Panc1 (cell line): ENCODE measurements around the gene RASGRF2. TPM values are rescaled to one million over a fixed set of nuclear protein-coding genes. Genes with fewer than 3 reads are reported as not detected.

ENCODE experiments used
- ATAC-seq: fragments of 200-7000 bp; cut with Tn5 transposase; 2 replicates; pipeline ENCODE4 v1.9.1; 2020; ENCODE audit warnings: mild to moderate bottlenecking, moderate library complexity
- BruUV-seq: library from RNA; stranded (reverse); fragments of 400-500 nt; replicated peaks from 2 replicates; lab custom pipeline; 2021; lab: Mats Ljungman, UMichigan
- CTCF ChIA-PET: fragments of 300-600 bp; sonication (Branson Sonifier 250); formaldehyde crosslinking; loops from one replicate; lab custom pipeline; 2022; ENCODE audit warnings: antibody characterized with exemption; lab: Charles Lee
- POLR2A ChIA-PET: fragments of 300-600 bp; sonication (Branson Sonifier 250); formaldehyde crosslinking; loops from one replicate; lab custom pipeline; 2022; ENCODE audit warnings: antibody characterized with exemption; lab: Charles Lee
- DNase-seq: peaks from one replicate; pipeline ENCODE4 v3.0.0-alpha.2; 2010; ENCODE audit warnings: low read depth, low spot score
- H3K27ac ChIP-seq: 2 replicates; pipeline ENCODE4 v1.5.1; 2011; ENCODE audit warnings: mild to moderate bottlenecking, low read length, inconsistent platforms
- H3K27me3 ChIP-seq: fragments of 200-500 bp; sonication (Bioruptor generic); 2 replicates; pipeline ENCODE4 v1.6.0; 2014; ENCODE audit warnings: low read length, inconsistent platforms; ENCODE audit not compliant: control insufficient read depth, insufficient read depth
- H3K36me3 ChIP-seq: fragments of 200-500 bp; sonication (Bioruptor generic); 2 replicates; pipeline ENCODE4 v1.5.1; 2014; ENCODE audit warnings: inconsistent platforms, mild to moderate bottlenecking, low read length, moderate library complexity; ENCODE audit not compliant: control insufficient read depth, insufficient read depth
- H3K4me1 ChIP-seq: 2 replicates; pipeline ENCODE4 v1.5.1; 2011; ENCODE audit warnings: inconsistent platforms, mild to moderate bottlenecking, low read length, moderate library complexity; ENCODE audit not compliant: control insufficient read depth, insufficient read depth
- H3K4me3 ChIP-seq, 2 experiments: 2 replicates each; pipeline ENCODE4 v1.5.1; 2011 to 2012; ENCODE audit warnings: low read depth in 2 of 2, low read length in 2 of 2, mild to moderate bottlenecking in 2 of 2, inconsistent platforms in 1 of 2, moderate library complexity in 1 of 2
- H3K9me3 ChIP-seq: fragments of 200-500 bp; sonication (Bioruptor generic); 2 replicates; pipeline ENCODE4 v1.5.1; 2014; ENCODE audit warnings: low read depth, mild to moderate bottlenecking, inconsistent platforms, low read length, moderate library complexity; ENCODE audit not compliant: control insufficient read depth, insufficient read depth
- CTCF ChIP-seq: fragments of 450-650 bp; IDR thresholded peaks from 2 replicates; pipeline ENCODE4 v1.5.1; 2017; ENCODE audit warnings: mild to moderate bottlenecking
- POLR2AphosphoS5 ChIP-seq: IDR thresholded peaks from 2 replicates; pipeline ENCODE4 v1.6.1; 2012; ENCODE audit warnings: mild to moderate bottlenecking, low read depth, low read length, moderate library complexity
- REST ChIP-seq, 2 experiments: IDR thresholded peaks; 2 replicates each; pipeline ENCODE4 v1.6.1; 2011 to 2012; ENCODE audit warnings: low read depth in 2 of 2, control low read depth in 1 of 2, low read length in 1 of 2, mild to moderate bottlenecking in 1 of 2, moderate library complexity in 1 of 2; ENCODE audit not compliant: insufficient read depth in 1 of 2
- SIN3A ChIP-seq: IDR thresholded peaks from 2 replicates; pipeline ENCODE4 v1.6.1; 2012; ENCODE audit warnings: low read depth, mild to moderate bottlenecking, low read length, moderate library complexity, borderline replicate concordance; ENCODE audit not compliant: insufficient read depth
- TCF7L2 ChIP-seq: IDR thresholded peaks from 2 replicates; pipeline ENCODE4 v1.6.1; 2011; ENCODE audit warnings: mild to moderate bottlenecking, low read depth, low read length, inconsistent platforms
- in situ Hi-C: cut with HindIII; loops from 2 replicates; pipeline ENCODE4 v1.10.0; 2016; ENCODE audit warnings: low sequenced_read_pairs, low pct_unique_long_range_greater_than_20kb
- intact Hi-C: fragments of 100-400 bp; cut with micrococcal nuclease; formaldehyde crosslinking; loops from one replicate; pipeline ENCODE4 v1.10.0; 2022; ENCODE audit not compliant: unreplicated experiment
- total RNA-seq: library from RNA; stranded (reverse); gene quantifications from one replicate; pipeline ENCODE4 v1.2.1, GENCODE V29; 2021; ENCODE audit not compliant: unreplicated experiment

The RASGRF2 gene
- total RNA-seq, 1 experiment from 2014 or later = 4.7 TPM

GRCh38 chr5:81192373-81192750 lies 232.2 kb downstream of the RASGRF2 start:
- DNase-seq = no peak
- H3K9me3 ChIP-seq = no peaks in the 10 kb centered on the region
- H3K36me3 ChIP-seq = no peaks in the 10 kb centered on the region
- TF ChIP-seq SIN3A (no peak), POLR2AphosphoS5 (no peak), CTCF (peak; percentile 55), REST (IDR thresholded peaks at IDR 0.05; ENCODE audit: insufficient read depth in 1 of 2, low read depth in 2 of 2, low read length in 1 of 2) (no peak), TCF7L2 (no peak)
- H3K27me3 ChIP-seq = no peaks in the 10 kb centered on the region
- in situ Hi-C loops (no loop called here), intact Hi-C loops (loop anchor here (10.0 kb wide), 1 partner anchor 508 kb away; no protein-coding TSS in a partner anchor)
- BruUV-seq = no TSS peak
- CTCF ChIA-PET = no interaction called here
- no peak for ATAC-seq
- H3K4me1 ChIP-seq = 0 out of 2 replicates have a peak, but pooled peaks cover 2% of the 10 kb centered on the region
- H3K27ac ChIP-seq = no peak overlapping the region
- H3K4me3 ChIP-seq = no peak overlapping the region
- POLR2A ChIA-PET = no interaction called here

GRCh38 chr5:81194633-81195334 lies 234.6 kb downstream of the RASGRF2 start:
- Histone ChIP-seq H3K27ac (no peak overlapping the region), H3K36me3 (no peaks in the 10 kb centered on the region), H3K9me3 (no peaks in the 10 kb centered on the region), H3K4me1 (0 out of 2 replicates have a peak, but pooled peaks cover 2% of the 10 kb centered on the region), H3K4me3 (peak overlapping the region; percentile 3 to 28; a peak in 2 of 4 replicates), H3K27me3 (no peaks in the 10 kb centered on the region)
- ChIA-PET CTCF (interaction anchor here (0.7 to 1.0 kb wide), 3 partner anchors 157 to 688 kb away, joined by 4 to 6 read pairs (median 6); no protein-coding TSS in a partner anchor), POLR2A (no interaction called here)
- peak; percentile 98 for TF ChIP-seq CTCF
- no peak for TF ChIP-seq TCF7L2
- no TSS peak for BruUV-seq
- in situ Hi-C loops (no loop called here), intact Hi-C loops (loop anchor here (5.0 to 10.0 kb wide), 2 partner anchors 482 to 510 kb away; no protein-coding TSS in a partner anchor)
- DNase-seq = peak; percentile 57
- peak; percentile 98 for ATAC-seq
